Tibial artery (tissue), 4 donors: ENCODE data around the gene GATAD2A.

Experiments used
- DNase-seq, 2 donors: peaks; one replicate each; pipeline ENCODE4 v3.0.0-alpha.2; 2019
- H3K27ac ChIP-seq, 2 donors: fragments of 200-600 bp; sonication (generic) in 1 of 2; 1 replicate in 1 of 2; 2 replicates in 1 of 2; pipeline ENCODE4 v1.5.1; 2018 to 2019; ENCODE audit warnings: mild to moderate bottlenecking in 1 of 2
- H3K27me3 ChIP-seq, 2 donors: fragments of 200-600 bp; sonication (generic) in 1 of 2; one replicate each; pipeline versions ENCODE4 v1.5.1 to v1.6.0; 2016 to 2019
- H3K36me3 ChIP-seq, 3 donors: fragments of 200-600 bp; sonication (generic) in 2 of 3; one replicate each; pipeline ENCODE4 v1.5.1; 2016 to 2019; ENCODE audit warnings: mild to moderate bottlenecking in 2 of 3
- H3K4me1 ChIP-seq, 4 donors: fragments of 200-600 bp; sonication (generic) in 2 of 4; 1 replicate in 3 of 4; 2 replicates in 1 of 4; pipeline ENCODE4 v1.5.1; 2016 to 2019
- H3K4me3 ChIP-seq, 2 donors: fragments of 200-600 bp; sonication (generic) in 1 of 2; 1 replicate in 1 of 2; 2 replicates in 1 of 2; pipeline ENCODE4 v1.5.1; 2018 to 2019; ENCODE audit warnings: mild to moderate bottlenecking in 2 of 2
- H3K9me3 ChIP-seq, 3 donors: fragments of 200-600 bp; sonication (generic) in 1 of 3; one replicate each; pipeline ENCODE4 v1.5.1; 2016 to 2019
- intact Hi-C: fragments of 100-400 bp; cut with DNase I; formaldehyde crosslinking; loops from one replicate; pipeline ENCODE4 v1.15.0; 2023; ENCODE audit warnings: low total_unique reads
- TF ChIP-seq, protein P1 (sequence below), 2 experiments: fragments of 200-600 bp in 1 of 2; fragments of 450-650 bp in 1 of 2; IDR thresholded peaks; one replicate each; pipeline ENCODE4 v1.5.1; 2017 to 2019; ENCODE audit warnings: antibody characterized with exemption in 2 of 2, mild to moderate bottlenecking in 1 of 2, moderate library complexity in 1 of 2

Gene GATAD2A

DNA sequence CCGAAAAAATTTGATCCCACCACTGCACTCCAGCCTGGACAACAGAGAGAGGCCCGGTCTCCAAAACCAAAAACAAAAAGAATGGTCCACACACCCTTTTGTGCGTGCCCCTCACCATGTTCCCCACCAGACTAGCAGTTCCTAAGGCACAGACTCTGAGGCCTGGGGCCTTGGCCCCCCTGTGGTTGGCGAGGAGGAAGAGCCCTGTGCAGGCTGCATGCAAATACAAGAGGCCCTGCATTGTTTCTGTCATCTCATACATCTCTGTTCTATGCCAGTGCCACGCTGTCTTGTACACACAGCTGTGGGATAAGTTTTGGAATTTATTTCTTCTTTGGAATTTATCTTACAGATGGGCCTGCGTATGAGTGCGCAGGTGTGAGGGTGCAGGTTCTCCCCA lies 118.6 kb downstream of the GATAD2A start:
- Histone ChIP-seq H3K4me1 (peaks cover 0 to 11% (median 2%) of the 10 kb centered on the region in 4 donors), H3K4me3 (no peak overlapping the region), H3K27me3 (no peaks in the 10 kb centered on the region), H3K36me3 (peaks cover 18 to 80% (median 34%) of the 10 kb centered on the region in 3 donors), H3K9me3 (no peaks in the 10 kb centered on the region), H3K27ac (no peak overlapping the region)
- intact Hi-C loops: no loop called here
- no peak for DNase-seq
- TF ChIP-seq, protein P1, sequence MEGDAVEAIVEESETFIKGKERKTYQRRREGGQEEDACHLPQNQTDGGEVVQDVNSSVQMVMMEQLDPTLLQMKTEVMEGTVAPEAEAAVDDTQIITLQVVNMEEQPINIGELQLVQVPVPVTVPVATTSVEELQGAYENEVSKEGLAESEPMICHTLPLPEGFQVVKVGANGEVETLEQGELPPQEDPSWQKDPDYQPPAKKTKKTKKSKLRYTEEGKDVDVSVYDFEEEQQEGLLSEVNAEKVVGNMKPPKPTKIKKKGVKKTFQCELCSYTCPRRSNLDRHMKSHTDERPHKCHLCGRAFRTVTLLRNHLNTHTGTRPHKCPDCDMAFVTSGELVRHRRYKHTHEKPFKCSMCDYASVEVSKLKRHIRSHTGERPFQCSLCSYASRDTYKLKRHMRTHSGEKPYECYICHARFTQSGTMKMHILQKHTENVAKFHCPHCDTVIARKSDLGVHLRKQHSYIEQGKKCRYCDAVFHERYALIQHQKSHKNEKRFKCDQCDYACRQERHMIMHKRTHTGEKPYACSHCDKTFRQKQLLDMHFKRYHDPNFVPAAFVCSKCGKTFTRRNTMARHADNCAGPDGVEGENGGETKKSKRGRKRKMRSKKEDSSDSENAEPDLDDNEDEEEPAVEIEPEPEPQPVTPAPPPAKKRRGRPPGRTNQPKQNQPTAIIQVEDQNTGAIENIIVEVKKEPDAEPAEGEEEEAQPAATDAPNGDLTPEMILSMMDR (IDR thresholded peaks at IDR 0.05): no peak

DNA sequence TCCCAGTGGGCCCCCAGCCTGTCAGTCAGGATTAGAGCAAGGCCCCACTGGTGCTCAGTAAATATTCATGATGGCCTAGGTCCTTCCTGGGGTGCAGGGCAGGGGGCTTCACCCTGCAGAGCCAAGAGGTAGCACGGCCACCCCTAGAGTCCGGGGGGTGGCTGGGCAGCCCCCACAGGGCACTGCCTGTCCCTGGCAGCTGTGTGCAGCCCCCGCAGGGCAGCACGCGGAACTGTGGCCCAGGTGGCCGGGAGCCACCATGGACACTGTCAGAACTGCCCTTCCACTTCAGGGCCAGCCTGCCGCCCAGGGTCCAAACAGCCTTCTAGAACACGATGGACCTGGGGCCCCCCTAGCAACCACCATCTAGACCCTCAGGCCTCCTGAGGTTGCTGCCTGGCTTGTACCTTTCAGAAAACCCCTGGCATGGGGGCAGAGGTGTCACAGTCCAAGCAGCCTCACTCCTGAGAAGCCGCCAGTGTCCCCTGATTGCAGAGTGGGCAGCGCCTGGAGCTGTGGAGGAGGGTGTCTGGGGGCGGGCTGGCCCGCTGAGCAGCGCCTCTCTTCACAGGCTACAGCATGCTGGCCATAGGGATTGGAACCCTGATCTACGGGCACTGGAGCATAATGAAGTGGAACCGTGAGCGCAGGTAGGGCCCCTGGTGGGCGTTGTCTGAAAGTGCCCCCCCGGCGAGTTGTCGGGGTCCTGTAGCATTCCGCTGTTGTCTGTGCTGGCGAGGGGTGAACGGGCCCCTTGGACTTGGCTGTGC lies 120.3 kb downstream of the GATAD2A start:
- no peak overlapping the region for H3K4me3 ChIP-seq
- H3K36me3 ChIP-seq: peaks cover 18 to 76% (median 21%) of the 10 kb centered on the region in 3 donors
- H3K27ac ChIP-seq: no peak overlapping the region
- peaks cover 0 to 8% (median 3%) of the 10 kb centered on the region in 4 donors for H3K4me1 ChIP-seq
- intact Hi-C loops: no loop called here
- no peak for DNase-seq
- no peaks in the 10 kb centered on the region for H3K9me3 ChIP-seq
- TF ChIP-seq, protein P1 (IDR thresholded peaks at IDR 0.05): no peak
- no peaks in the 10 kb centered on the region for H3K27me3 ChIP-seq

DNA sequence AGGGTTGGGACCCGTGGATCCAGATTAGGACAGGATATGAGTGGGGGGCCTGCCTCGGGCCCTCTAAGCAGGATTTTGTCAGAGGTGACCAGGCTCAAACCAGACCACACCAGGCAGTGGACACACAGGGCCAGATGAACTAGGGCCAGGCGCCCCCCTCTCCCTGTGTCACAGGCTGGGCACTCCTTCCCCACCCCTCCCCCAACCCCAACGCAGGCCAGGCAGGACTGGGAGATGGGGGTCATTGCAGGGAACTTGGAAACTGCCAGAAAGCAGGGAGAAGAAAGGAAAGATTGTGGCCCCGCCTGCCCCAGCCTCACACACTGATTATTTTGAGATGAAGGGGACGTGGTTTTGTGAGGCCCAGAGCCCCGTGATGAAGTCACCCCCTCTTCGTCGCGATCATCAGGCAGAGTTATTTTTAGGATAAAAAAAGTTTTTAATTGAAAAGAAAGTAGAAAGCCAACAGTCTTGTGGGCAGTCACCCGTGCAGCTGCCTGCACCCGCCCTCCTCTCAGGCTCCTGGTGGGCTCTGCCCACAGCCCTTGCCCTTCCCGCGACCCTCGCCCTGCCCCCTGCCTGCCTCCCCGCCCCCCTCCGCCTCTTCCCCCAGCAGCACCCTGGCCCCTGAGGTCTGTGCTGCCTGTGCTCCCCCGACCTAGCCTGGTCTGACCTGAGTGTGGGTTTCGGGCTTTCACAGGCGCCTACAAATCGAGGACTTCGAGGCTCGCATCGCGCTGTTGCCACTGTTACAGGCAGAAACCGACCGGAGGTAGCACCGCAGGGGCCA lies 121.3 kb downstream of the GATAD2A start:
- H3K9me3 ChIP-seq: no peaks in the 10 kb centered on the region
- DNase-seq: no peak
- intact Hi-C loops: no loop called here
- peaks cover 18 to 75% (median 21%) of the 10 kb centered on the region in 3 donors for H3K36me3 ChIP-seq
- H3K4me1 ChIP-seq: peaks cover 0 to 8% (median 3%) of the 10 kb centered on the region in 4 donors
- H3K27me3 ChIP-seq: no peaks in the 10 kb centered on the region
- TF ChIP-seq, protein P1 (IDR thresholded peaks at IDR 0.05): no peak
- H3K27ac ChIP-seq: no peak overlapping the region
- no peak overlapping the region for H3K4me3 ChIP-seq

DNA sequence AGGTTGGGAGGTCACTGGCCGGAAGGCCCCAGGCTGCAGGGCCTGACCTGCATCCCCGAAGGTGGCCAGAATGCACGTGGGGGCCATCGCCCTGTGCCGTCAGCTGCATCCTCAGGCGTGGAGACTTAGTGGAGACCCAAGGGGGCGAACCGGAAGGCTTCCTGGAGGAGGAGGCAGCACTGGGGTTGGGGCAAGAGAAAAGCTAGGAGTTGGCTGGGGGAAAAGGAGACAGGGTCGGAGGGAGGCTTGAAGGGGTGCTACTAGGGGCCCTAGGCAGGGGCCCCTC lies 121.8 kb downstream of the GATAD2A start:
- Histone ChIP-seq H3K27me3 (no peaks in the 10 kb centered on the region), H3K4me1 (peaks cover 0 to 13% (median 8%) of the 10 kb centered on the region in 4 donors), H3K4me3 (no peak overlapping the region), H3K27ac (no peak overlapping the region), H3K9me3 (no peaks in the 10 kb centered on the region), H3K36me3 (peaks cover 18 to 75% (median 21%) of the 10 kb centered on the region in 3 donors)
- DNase-seq: no peak
- intact Hi-C loops: no loop called here
- TF ChIP-seq, protein P1 (IDR thresholded peaks at IDR 0.05): no peak

DNA sequence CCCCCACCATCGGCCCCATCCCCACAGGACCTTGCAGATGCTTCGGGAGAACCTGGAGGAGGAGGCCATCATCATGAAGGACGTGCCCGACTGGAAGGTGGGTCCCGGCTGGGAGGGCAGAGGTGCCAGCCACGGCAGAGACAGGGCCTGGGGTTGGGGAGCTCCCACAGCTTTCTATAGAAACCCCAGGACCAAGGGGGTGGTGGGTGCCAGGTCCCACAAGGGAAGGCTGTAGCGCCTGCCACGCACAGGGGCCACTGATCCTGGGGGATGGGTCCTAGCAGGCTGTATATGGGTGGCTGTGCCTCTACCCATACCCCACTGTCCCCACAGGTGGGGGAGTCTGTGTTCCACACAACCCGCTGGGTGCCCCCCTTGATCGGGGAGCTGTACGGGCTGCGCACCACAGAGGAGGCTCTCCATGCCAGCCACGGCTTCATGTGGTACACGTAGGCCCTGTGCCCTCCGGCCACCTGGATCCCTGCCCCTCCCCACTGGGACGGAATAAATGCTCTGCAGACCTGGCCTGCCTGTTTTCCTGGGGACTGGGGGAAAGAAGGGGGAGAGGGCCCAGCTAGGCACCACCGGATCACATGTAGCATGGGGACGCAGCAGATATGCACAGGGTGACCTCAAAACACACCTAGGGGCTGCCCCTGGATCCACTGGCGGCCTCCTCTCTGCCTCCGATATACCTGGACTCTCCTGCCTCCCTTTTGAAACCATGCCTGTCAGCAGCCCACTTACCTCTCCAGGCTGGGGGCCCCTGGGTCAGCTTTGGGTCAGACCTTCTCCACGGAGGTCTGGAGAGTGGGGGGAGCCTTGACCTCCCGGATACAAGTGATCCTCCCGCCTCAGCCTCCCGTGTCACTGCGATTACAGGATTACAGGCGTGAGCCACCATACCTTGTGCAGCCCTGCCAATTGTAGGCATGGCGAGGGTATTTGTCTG lies 122.5 kb downstream of the GATAD2A start:
- Histone ChIP-seq H3K4me3 (no peak overlapping the region), H3K4me1 (peaks cover 0 to 17% (median 11%) of the 10 kb centered on the region in 4 donors), H3K9me3 (no peaks in the 10 kb centered on the region), H3K36me3 (peaks cover 18 to 72% (median 21%) of the 10 kb centered on the region in 3 donors), H3K27ac (no peak overlapping the region), H3K27me3 (no peaks in the 10 kb centered on the region)
- intact Hi-C loops: no loop called here
- TF ChIP-seq, protein P1 (IDR thresholded peaks at IDR 0.05): no peak
- DNase-seq: no peak
